OCI-LY1 (cell line): Measurements from ENCODE around the gene FUBP3.

Source experiments
- CTCF ChIP-seq: fragments of 200-600 bp; sonication (generic), shearing (Covaris generic); IDR thresholded peaks from 2 replicates; pipeline ENCODE4 v1.5.1; 2017; ENCODE audit warnings: mild to moderate bottlenecking, antibody characterized with exemption, low read length, moderate library complexity, mixed read lengths
- EZH2 ChIP-seq: fragments of 200-600 bp; sonication (generic), shearing (Covaris generic); IDR thresholded peaks from 2 replicates; pipeline ENCODE4 v1.8.0; 2017; ENCODE audit warnings: borderline replicate concordance, mixed run types, mild to moderate bottlenecking, antibody characterized with exemption, low read length, moderate library complexity, mixed read lengths

- TF ChIP-seq EZH2 = no peak
- TF ChIP-seq CTCF = no peak
These were observed 87.7 kb downstream of the FUBP3 start for GRCh38 chr9:130667120-130667435.
